GM19328 (cell line): ENCODE data around the gene PLK5.
"Not testable (repeated sequence)": the region's sequence is repeated elsewhere in the genome, so short reads cannot be mapped to it uniquely, and the experiment has no call there.

Source experiments
- ATAC-seq: cut with Tn5 transposase; IDR thresholded peaks from one replicate; pipeline ENCODE4 v1.9.1; 2021; ENCODE audit warnings: mild to moderate bottlenecking, moderate library complexity; ENCODE audit not compliant: unreplicated experiment

PLK5 gene

DNA sequence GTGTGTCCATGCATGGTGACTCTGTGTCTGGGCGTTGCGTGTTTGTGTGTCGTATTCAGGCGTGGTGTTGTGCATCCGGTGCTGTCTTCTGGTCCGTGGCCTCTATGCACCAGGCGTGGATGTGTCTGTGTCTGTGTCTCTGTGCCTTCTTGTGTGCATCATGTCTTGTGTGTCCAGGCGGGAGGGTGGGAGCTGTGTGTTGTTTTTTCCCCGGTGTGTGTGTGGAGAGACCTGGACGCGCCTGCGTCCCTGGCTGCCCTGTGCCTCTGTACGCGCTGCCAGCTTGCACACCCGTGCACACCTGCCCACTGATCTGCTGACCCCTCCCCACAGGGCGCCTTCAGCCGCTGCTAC lies 1.1 kb downstream of the PLK5 start:
- no peak for ATAC-seq

DNA sequence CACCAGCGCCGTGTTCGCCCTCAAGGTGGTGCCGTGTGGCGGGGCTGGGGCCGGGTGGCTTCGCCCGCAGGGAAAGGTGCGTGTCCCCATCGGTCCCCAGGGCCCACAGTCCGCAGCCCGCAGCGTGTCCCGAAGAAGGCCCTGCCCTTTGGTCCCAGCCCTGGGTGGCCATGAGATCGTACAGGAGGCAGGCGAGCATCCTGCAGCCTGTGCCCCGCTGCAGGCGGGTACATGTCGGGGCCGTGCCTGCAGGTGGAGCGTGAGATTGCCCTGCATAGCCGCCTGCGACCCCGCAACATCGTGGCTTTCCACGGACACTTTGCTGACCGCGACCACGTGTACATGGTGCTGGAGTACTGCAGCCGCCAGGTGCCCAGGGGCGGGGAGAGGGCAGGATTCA lies 1.5 kb downstream of the PLK5 start:
- ATAC-seq: no peak

DNA sequence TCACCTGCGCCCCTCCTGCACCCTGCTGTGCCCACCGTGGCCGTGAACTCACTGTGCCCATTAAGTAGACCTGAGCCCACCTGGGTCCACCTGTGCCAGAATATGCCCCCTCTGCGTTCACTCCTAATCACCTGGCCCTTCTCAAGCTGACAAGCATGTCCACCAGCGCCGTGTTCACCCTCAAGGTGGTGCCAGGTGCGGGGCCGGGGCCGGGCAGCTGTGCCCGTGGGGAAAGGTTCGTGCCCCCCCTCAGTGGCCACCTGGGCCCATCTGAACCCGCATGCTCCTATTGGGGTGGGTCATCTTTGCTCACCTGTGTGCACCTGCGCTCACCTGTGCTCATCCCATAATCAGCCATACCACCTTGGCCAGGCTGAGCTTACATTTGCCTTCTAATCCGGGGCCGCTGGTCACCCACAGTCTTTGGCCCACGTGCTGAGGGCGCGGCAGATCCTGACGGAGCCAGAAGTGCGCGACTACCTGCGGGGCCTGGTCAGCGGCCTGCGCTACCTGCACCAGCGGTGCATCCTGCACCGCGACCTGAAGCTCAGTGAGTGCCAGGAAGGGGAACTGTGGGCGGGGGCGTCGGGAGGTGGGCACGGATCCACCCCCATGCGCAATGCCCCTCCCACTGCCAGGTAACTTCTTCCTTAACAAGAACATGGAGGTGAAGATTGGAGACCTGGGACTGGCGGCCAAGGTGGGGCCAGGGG lies 2.3 kb downstream of the PLK5 start:
- no peak for ATAC-seq

DNA sequence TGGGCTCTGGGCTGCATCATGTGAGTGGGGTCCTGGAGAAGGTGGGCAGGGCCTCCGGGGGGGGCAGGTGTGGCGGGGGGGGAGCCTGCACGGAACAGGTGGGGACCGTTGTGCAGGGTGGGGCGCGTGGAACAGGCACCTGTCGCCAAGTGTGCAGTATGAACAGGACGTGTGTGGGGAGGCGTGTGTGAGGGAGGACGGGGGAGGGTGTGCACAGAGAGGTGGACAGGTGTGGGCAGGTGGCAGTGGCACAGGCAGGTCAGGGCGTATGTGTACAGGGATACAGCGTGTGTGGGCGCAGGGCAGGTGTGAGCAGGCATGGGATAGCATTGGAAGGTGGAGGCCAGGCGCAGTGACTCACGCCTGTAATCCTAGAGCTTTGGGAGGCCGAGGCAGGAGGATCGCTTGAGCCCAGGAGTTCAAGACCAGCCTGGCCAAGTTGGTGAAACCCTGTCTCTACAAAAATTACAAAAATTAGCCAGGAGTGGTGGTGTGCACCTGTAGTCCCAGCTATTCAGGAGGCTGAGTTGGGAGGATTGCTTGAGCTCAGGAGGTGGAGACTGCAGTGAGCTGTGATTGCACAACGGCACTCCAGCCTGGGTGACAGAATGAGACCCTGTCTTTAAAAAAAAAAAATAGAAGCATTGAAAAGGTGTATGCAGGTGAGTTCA lies 3.2 kb downstream of the PLK5 start:
- no peak for ATAC-seq

DNA sequence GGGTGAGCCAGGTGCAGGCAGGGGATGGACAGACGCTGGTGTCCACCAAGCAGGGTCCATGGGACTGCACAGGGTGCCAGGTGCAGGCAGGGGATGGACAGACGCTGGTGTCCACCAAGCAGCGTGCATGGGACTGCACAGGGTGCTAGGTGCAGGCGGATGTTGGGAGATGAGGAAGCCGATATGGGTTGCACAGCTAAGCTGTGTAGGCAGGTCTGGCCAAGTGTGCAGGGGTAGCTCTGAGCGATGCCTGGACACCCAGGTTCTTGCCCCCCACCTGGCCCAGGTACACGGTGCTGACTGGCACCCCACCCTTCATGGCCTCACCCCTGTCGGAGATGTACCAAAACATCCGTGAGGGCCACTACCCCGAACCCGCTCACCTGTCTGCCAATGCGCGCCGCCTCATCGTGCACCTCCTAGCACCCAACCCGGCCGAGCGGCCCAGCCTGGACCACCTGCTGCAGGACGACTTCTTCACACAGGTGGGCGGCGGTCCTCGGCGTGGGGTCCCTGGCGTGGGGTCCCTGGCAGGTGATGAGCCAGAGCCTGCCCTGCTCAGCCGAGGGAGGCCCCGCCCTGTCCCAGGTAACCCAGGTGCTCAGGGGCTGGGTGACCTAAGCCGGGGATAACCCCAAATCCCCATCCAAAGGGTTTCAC lies 3.9 kb downstream of the PLK5 start:
- no peak for ATAC-seq

DNA sequence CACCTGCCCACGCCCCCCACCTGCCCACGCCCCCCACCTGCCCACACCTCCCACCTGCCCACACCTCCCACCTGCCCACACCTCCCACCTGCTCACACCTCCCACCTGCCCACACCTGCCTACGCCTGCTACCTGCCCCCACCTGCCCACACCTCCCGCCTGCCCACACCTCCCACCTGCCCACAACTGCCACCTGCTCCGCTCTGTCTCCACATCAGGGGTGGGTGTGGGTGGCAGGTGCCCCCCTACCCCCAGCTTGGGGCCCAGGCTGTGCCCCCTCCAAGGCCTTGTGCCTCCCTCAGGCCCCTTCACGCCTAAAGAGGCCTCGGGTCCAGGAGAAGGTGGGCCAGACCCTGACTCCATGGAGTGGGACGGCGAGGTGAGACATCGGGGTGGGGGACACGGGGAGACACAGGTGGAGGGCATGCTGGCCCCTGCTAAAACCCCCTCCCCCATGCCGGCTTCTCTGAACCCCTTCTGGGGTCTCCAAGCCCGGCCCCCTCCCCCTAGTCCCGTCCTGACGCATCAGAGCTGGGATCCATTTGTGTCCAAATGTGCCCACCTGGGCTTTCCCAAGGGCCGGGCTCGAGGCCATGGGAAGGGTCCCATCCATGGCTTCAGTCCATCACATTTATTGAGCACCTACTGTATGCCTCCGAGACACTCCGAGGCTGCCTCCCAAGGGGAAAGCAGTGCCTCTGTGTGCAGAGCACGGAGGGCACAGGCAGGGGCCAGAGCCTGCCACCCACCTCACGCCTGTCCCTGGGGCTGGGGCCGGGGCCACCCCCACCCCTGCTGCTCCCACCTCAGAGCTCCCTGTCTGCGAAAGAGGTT lies 4.9 kb downstream of the PLK5 start:
- no peak for ATAC-seq

DNA sequence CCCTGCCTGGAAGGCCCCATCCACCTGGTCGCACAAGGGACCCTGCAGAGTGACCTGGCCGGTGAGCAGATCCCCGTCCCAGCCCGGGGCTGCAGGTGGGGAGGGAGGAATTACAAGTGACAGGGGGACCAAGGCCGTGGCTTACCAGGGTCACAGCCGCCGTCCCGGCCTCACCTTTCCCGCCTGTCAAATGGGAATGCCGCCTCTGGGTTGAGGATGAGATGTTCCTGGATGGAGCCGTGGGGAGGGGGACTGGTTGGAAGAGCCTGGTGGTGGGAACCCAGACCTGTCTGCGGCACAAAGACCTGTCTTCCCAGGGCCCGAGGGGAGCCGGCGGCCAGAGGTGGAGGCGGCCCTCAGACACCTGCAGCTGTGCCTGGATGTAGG lies 5.5 kb downstream of the PLK5 start:
- ATAC-seq: no peak

DNA sequence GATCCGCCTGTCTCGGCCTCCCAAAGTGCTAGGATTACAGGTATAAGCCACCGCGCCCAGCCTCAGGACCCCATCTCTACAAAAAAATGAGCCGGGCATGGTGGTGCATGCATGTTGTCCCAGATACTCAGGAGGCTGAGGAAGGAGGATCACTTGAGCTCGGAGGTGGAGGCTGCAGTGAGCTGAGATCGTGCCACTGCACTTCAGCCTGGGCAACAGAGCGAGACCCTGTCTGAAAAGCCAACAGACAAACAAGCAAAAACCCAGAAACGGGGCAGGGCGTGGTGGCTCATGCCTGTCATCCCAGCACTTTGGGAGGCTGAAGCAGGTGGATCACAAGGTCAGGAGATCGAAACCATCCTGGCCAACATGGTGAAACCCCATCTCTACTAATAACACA lies 7.0 kb downstream of the PLK5 start:
- ATAC-seq: not testable (repeated sequence)

DNA sequence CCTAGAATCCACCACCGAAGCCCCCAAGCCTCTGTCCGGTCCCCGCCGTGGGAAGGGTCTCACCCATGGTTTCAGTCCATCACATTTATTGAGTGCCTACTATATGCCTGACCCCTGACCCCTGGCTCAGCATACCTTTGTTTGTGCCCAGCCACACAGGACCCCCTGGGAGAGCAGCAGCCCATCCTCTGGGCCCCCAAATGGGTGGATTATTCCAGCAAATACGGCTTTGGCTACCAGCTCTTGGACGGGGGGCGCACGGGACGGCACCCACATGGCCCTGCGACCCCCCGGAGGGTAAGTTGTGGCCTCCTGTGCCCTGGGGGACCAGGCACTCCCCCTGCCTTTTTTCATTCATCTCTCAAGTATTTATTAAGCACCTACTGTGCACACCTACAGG lies 7.7 kb downstream of the PLK5 start:
- ATAC-seq: no peak

DNA sequence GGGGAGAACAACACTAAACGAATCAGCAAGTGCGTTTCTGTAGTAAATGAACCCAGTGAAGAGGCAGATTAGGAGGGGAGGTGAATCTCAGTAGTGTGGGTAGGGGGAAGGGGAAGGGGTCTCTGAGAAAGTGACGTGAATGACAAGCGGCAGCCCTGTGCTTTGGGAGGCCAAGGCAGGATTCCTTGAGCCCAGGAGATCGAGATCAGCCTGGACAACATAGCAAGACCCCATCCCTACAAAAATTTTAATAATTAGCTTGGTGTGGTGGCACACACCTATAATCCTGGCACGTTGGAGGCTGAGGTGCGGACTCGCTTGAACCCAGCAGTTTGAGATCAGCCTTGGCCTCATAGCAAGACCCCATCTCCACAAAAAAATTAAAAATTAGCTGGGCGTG lies 8.1 kb downstream of the PLK5 start:
- no peak for ATAC-seq

DNA sequence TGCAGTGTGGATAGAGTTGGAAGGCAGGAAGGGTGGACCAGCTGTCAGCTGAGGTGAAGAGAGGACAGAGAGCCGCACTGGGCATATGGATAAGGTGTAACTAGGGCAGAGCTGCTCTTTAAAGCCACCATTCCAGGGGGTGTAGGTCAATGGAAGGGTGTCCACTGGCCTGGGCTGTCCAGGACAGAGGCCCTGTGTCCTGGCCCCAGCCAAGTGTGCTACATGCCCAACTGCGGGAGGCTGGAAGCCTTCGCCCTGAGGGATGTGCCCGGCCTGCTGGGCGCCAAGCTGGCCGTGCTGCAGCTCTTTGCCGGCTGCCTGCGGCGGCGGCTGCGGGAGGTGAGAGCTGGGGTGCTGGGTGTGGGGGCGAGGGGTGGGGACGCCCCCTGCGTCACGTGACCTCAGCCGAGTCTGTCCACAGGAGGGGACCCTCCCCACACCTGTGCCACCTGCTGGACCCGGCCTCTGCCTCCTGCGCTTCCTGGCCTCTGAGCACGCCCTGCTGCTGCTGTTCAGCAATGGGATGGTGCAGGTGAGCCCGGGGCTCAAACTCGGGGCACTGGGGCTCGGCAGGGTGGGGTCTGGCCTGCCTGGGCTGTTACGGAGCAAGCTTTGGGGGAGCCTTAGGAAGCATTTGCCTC lies 9.8 kb downstream of the PLK5 start:
- no peak for ATAC-seq

DNA sequence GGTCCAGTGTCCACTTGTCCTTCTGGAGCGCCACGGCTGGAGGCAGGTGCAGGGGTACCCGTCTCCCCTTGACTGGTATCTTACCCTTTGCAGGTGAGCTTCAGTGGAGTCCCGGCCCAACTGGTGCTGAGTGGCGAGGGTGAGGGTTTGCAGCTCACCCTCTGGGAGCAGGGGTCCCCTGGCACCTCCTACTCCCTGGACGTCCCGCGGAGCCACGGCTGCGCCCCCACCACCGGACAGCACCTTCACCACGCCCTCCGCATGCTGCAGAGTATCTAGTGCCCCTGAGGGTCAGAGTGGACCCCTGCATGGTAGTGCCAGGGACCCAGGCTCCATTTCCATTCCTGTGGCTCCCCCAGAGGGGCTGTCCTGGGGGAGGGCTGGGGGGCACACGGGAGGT lies 11.1 kb downstream of the PLK5 start:
- no peak for ATAC-seq

DNA sequence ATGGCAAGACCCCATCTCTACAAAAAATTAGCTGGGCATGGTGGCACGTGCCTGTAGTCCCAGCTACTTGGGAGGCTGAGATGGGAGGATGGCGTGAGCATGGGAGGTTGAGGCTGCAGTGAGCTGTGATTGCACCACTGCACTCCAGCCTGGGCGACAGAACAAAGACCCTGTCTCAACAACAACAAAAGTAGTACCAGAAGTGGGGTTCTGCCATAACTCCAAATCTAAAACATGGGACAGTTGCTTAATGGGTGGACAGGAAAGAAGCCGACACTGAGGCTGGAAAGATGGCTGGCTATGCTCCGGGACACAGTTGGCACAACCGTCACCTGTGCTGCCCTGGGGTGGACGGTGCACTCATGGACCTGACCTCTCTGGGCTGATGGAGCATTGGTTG lies 11.8 kb downstream of the PLK5 start:
- not testable (repeated sequence) for ATAC-seq

DNA sequence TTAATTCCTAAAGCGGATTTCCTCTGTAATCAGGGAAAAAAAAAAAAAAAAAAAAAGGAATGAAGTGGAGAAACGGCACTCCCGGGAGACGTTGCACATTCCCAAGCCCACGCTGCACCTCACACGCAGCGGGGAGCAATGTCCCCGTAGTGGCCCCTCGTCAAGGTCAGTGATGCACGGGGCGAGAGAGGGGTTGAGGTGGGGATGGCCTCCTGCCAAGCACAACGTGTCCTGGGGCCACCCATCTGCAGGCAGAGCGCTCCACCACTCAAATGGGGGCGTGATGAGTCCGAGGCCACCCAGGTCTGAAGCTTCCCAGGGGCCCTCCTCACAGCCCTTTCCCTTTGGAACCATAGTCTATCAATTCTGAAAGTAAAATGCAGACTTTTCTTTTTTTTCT lies 15.1 kb downstream of the PLK5 start:
- no peak for ATAC-seq

DNA sequence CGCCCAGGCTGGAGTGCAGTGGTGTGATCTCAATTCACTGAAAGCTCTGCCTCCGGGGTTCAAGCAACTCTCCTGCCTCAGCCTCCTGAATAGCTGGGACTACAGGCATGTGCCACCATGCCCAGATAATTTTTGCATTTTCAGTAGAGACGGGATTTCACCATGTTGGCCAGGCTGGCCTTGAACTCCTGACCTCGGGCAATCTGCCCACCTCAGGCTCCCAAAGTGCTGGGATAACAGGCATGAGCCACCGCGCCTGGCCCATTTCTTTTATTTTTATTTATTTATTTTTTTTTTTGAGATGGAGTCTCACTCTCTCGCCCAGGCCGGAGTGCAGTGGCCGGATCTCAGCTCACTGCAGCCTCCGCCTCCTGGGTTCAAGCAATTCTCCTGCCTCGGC lies 15.9 kb downstream of the PLK5 start:
- ATAC-seq: not testable (repeated sequence)

DNA sequence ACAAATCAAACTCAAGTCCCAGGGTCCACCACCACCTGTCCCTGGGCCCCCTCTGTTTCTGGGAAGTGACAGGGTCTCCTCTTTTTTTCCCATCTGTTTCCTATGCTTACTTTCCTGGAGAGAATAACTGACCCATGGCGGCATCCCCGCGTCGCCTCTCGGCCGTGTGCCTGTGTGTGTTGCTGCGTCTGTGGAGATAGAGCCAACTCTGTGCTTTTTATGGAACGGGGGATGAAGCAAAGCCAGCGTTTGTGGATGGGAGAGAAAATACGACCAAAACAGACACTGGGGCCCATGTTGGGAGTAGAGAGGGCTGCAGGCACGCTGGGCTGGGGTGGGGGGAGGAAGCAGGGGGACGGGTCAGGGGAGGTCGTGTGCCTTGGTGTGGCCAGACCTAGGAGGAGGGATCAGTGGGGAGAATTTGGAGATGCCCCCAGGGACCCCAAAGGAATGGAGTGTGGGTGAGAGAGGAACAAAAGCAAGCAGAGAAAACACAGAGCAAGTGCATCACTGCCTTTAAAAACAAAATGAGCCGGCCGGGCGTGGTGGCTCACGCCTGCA lies 16.6 kb downstream of the PLK5 start:
- ATAC-seq: no peak

DNA sequence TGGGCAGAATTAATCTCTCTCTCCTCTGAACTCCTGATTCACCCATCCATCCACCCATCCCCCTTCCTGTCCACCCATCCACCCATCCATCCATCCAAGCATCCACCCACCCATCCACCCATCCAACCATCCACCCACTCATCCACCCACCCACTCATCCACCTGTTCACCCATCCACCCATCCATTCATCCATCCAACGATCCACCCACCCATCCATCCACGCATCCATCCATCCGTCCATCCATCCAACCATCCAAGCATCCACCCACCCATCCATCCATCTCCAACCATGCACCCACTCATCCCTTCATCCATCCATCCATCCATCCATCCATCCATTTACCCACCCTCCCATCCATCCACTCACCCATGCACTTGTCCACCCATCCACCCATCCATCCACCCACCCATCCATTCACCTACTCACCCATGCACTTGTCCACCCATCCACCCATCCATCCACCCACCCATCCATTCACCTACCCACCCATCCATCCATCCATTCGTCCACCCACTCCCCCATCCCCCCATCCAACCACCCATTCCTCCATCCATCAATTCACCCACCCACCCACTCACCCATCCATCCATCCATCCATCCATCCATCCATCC lies 25.6 kb downstream of the PLK5 start:
- ATAC-seq: no peak

DNA sequence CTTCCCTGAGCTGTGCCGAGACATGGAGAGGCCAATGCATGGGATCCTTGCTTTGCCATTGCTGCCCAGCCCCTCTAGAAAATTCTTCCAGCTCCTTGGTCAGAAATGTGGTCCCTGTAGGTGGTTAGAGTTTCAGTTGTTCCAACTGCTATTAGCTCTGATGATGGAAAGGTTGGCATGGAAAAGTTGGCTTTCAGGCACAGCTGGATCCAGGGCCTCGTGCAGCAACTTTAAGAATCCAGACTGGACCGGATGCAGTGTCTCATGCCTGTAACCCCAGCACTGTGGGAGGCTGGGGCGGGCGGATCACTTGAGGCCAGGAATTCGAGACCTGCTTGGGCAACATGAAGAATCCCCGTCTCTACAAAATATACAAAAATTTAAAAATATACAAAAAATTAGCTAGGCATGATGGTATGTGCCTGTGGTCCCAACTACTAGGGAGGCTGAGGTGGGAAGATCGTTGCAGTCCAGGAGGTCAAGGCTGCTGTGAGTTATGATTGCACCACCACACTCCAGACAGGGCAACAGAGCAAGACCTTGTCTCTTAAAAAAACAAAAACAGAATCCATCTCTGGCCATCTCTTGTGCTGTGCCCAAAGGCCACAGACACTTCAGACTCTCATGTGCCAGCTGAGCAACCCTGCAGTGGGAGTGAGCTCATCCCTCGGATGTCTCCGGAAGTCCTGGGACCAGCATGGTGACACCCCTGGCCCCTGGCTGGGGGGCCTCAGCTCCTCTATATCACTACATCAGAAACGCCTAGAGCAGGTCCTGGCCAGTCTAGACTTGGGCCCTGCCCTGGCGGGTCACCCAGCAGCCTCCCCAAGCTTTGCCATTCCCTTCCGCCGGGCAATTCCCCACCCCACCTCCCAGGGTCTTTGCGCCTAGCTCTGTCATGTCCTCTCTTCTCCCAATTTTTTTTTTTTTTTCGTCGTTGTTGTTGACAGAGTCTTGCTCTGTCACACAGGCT lies 27.5 kb downstream of the PLK5 start:
- ATAC-seq: no peak

DNA sequence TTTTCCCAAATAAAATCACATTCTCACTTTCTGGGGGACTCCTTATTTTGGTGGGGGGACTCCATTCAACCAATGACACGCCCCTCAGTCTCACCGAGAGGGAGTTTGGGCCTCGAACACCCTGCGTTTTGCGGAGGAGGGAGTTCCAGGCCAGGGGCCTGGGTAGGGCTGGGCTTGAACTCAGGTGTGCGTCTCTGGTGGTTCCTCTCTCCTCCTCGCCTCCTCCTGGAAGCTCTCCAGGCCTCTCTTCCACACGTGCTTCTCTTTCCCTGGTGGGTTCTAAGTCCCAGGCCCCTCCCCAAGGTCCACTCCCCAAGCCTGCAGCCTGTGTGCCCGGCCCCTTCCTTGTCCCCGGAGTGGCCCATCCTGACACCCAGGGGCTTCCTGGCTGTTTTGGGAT lies 29.5 kb downstream of the PLK5 start:
- ATAC-seq: no peak
